Right hindlimb (tissue), 1 donor: Measurements from ENCODE around the gene PBRM1.

ENCODE experiments used
- DNase-seq: peaks from one replicate; pipeline ENCODE4 v3.0.0-alpha.2; 2018

PBRM1 gene

GRCh38 chr3:52503788-52504424 is 181.8 kb downstream of the PBRM1 start:
- no peak for DNase-seq

- no peak for DNase-seq
Measured at GRCh38 chr3:52502808-52503350, 182.8 kb downstream of the PBRM1 start.

- DNase-seq, result no peak
Measured at GRCh38 chr3:52502001-52502400, 183.7 kb downstream of the PBRM1 start.

GRCh38 chr3:52501046-52501445 is 184.7 kb downstream of the PBRM1 start:
- DNase-seq, result no peak

- peak; percentile 52 for DNase-seq
Measured at GRCh38 chr3:52498137-52499054, 187.3 kb downstream of the PBRM1 start.

GRCh38 chr3:52495777-52496602 is 189.7 kb downstream of the PBRM1 start:
- DNase-seq, result no peak
